Left ventricle myocardium superior (tissue), 1 donor: ENCODE data around the gene FCER1G. TPM values are rescaled to one million over a fixed set of nuclear protein-coding genes. Genes with fewer than 3 reads are reported as not detected.

Experiments
- ATAC-seq: fragments of 200-7000 bp; cut with Tn5 transposase; one replicate; pipeline ENCODE4 v1.9.1; 2020; ENCODE audit warnings: mild to moderate bottlenecking, moderate library complexity
- DNase-seq: peaks from one replicate; pipeline ENCODE4 v3.0.0-alpha.2; 2020
- intact Hi-C: fragments of 100-400 bp; cut with micrococcal nuclease; formaldehyde crosslinking; loops from one replicate; pipeline ENCODE4 v1.11.0; 2022
- total RNA-seq: library from RNA; stranded (reverse); fragmentation: NEBNext Ultra II Directional; extraction: Animal tissue kit (Norgen Biotek cat#: 25700); gene quantifications from one replicate; pipeline ENCODE4 v1.2.1, GENCODE V29; 2021
- donor health status: DM: no; HTN: yes; CAD: no; lungs with severe emphysema.

FCER1G gene
- total RNA-seq, 1 donor from 2014 or later = 24.8 TPM

DNA sequence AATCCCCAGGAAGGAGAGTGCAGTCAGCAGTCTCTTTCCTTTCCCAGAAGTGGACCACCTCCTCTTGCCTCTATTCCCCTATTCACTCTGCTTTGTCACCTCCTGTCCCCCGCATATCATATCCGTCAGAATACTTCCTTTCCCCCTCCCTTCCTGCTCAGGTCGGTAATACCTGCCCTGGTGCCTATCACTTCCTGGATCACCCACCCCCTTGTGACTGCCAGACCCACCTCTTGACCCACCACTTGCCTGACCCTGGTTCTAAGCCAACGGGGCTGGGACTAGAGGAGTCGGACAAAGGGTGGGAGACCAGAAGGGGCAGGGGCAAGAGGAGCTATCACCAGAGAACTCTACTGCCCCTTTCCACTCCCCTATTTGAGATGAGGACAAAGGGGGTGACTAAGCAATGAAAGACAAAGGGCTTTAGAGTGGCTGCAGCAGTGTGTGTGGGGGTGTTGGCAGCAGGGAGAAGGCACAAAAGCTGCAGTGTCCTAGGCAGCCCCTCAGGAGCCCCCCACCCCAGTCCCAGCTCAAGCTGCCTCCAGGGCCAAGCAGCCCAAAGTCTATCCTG, 14.6 kb upstream of the FCER1G start:
- ATAC-seq = no peak
- intact Hi-C loops = loop anchor here (2.0 kb wide), 1 partner anchor 16 kb away; no protein-coding TSS in a partner anchor
- DNase-seq = no peak

DNA sequence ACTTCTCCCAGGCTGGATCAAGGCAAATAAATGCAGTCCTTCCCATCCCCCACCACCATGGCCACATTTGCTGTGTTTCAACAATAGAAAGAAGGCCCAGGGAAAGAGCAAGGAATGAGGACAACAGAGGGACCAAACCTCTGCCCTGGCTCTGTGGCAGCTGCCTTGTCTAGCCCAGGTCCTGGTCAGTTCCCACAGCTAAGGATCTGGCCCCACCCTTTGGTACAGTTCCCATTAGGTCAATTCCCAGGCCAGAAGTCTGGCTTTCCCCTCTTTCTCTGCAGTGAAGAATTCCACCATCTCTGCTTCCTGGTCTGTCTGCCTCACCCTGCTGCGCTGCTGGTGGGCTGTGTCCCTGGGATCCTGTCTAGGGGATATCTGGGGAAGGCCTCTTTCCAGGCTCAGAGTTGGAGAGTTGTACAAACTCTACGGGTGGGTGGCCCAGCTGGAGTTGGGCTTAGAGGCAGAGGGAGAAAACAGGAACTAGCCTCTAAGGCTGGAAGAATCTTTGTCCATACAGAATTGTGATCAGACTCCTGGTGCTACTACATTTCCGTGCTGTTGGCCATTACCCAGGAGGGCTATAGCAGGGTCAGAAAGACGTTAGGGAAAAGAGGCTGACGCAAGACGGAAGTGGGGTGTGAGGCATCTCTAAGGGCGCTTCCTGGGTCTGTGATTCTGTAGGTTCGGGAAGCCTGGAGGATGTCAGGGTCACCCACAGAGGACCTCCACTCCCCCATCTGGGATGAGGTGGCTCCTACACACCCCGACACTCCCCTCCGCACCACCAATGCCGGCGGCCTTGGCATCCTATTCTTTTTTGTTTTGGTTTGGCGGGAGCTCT, 13.9 kb upstream of the FCER1G start:
- peak; percentile 58 for DNase-seq
- ATAC-seq = peak; percentile 52
- intact Hi-C loops = loop anchor here (2.0 kb wide), 1 partner anchor 16 kb away; no protein-coding TSS in a partner anchor

DNA sequence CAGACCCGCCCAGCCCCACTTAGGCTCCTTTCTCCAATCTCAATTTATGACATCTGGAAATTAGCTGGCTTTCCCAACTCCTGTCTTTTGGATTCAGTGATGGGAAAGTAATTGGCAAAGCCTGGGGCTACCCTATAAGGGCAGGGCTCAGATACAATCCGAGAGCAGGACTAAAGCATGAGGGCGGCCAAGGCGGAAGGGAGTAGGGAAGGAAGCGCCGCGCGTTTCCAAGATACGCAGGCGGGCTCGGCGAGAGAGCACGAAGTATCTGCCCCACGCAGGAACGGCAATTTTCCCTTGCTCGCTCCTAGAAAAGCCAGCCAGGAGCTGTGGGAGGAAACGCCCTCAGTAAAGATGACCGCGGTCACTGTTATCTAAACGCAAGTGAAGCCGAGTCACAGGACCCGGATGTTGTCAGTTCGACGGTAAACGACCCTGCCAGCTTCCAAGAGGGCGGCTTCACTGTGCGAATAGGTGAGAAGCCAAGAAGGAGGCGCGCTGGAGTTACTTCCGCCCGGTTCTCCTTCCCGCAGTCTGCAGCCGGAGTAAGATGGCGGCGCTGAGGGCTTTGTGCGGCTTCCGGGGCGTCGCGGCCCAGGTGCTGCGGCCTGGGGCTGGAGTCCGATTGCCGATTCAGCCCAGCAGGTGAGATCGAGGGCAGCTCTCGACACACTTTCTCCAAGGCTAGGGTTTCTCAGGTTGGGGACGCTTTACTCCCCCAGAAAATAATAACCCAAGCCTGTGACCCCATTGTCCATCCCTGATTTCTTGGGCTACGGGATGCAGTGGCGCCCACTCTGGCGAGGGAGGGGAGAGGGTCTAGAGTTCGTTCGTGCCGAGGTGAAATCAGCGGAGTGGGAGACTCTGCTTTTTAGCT, 13.0 kb upstream of the FCER1G start, which contains the start of gene NDUFS2:
NDUFS2 (plus strand) TSS at position 532 of the 877 bp plus-strand sequence; CDS start at position 551, 19 bp downstream.
- intact Hi-C loops = loop anchor here (2.0 kb wide), 1 partner anchor 17 kb away; no protein-coding TSS in a partner anchor
- peak; percentile 84 for ATAC-seq
- peak; percentile 97 for DNase-seq

DNA sequence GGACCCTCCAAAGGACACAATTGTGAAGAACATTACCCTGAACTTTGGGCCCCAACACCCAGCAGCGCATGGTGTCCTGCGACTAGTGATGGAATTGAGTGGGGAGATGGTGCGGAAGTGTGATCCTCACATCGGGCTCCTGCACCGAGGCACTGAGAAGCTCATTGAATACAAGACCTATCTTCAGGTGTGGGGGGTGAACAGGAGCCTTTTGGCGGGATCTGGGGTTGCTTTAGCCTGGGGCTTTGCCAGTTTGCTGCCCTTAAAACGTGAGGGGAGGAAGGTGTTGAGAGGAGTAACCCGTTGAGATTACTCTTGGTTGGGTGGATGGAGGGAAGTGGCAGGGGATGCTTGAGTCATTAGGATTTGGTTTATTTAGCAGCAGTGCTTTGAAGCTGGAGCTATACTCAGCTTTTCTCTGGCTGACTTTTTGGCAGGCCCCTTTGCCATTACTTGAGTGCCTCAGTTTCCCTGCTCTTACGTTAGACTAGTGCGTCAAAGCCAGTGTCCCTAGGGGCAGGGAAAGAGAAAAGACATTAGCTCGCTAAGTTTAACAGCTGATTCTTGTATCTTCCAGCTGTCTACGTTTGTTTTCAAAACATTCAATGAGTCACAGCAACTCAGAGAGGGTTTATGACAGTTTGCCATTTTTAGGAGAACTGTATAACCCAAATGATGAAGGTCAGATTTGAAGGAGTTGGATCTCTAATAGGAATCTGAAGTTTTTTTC, 8.5 kb upstream of the FCER1G start:
- intact Hi-C loops = no loop called here
- peak; percentile 38 for ATAC-seq
- no peak for DNase-seq

DNA sequence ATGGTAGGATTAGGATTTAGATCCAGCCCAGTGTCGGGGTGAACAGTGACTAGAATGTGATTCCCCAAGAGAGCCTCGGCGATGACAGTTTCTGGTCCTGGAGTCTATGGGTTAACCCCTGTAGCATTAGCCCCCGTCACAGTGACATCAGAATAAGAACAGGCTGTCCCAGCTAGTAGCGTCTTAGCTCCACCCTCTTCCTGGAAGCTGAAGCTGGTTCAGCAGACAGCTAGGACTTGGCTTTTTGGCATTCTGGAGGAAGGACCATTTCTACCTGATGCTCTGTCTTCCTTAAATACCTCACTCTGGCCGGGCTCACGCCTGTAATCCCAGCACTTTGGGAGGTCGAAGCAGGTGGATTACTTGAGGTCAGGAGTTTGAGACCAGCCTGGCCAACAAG, 7.9 kb upstream of the FCER1G start:
- intact Hi-C loops = no loop called here
- ATAC-seq = peak; percentile 82
- DNase-seq = peak; percentile 46

DNA sequence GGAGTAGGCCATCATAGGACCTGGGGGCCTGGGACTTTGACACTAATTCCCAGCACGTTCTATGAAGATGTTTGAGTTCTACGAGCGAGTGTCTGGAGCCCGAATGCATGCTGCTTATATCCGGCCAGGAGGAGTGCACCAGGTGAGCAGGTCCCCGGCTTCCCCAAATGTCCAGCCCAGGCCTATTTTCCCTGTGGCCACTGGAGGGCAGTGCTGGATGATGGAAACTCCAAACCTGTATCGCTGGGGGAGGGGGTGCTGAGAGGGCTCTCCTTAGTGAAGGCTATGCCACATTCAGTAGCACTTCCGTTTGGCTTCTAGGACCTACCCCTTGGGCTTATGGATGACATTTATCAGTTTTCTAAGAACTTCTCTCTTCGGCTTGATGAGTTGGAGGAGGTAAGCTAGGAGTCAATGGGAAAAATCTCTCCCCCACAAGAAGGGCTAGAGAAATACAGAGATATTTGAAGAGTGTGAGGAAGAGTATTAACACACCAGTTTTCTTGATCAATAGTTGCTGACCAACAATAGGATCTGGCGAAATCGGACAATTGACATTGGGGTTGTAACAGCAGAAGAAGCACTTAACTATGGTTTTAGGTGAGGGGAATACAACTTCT, 5.2 kb upstream of the FCER1G start:
- peak; percentile 60 for ATAC-seq
- peak; percentile 75 for DNase-seq
- intact Hi-C loops = no loop called here

DNA sequence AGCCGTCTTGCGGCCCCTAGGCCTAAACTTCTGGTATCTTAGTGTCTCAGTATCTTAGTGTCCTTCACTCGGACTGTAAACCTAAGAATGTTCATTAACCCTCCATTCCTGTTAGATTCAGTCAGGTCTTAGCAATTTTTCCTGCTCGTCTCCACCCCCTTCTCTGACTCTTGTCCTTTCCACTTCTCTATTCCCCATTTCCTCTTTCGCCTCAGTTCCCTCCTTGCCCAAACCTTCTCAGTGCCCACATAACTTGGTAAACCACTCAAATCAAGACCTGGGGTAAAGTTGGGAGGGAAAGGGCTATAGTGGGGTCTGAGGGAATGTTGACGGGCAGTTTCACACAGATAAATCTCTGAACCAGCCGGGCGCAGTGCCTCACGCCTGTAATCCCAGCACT, 726 bp upstream of the FCER1G start:
- DNase-seq (no peak), ATAC-seq (peak; percentile 20)
- intact Hi-C loops = no loop called here

DNA sequence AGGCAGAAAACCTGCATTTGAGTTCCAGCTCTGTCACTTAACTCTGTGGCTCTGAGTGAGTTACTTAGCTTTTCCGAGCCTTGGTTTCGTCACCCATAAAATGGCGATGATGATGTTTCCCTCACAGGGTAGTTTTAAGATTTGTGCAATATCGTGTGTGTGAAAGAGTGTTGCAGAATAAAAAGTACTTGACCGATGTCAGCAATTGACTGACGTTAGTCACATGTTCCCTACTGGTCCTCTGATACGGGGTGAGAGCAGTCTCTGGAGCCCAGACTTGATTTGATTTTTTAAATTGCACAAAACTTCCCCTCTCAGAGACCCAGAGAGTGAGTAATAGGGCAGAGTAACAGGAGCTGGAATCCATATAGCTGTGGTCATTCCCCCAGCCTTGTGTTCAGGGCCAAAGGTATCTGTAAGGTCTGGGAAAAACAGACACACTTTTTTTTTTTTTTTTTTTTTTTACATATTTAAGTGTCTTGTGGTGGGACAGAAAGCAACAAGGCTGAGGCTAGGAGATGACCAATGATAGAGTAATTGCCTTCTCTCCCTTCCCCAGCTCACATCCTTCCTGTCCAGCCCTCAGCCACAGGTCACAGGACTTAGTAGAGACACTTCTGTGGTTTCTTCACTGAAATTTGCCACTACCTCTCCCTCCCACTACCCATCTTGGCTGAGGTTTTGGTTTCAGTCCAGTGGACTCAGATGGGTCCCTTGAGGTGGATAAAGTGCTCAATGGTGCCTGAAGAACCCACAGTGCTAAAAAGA, 2.0 kb downstream of the FCER1G start:
- DNase-seq = no peak
- intact Hi-C loops = no loop called here
- ATAC-seq = peak; percentile 54

DNA sequence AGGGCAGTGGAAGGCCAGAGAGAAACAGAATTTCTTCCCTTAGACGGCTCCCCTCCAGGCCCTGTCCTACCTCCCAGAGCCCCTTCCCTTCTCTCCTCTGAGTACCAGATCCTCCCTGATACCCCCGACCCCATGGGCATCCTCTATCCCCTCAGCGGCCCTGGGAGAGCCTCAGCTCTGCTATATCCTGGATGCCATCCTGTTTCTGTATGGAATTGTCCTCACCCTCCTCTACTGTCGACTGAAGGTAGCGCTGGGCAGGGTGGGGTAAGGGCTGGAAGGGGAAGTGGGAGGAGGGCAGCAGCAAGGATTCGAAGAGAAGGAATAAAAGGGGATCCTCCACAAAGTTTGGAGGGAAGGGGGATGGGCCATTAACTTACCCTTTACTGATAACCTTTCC, 2.7 kb downstream of the FCER1G start:
- intact Hi-C loops = no loop called here
- ATAC-seq (no peak), DNase-seq (no peak)

DNA sequence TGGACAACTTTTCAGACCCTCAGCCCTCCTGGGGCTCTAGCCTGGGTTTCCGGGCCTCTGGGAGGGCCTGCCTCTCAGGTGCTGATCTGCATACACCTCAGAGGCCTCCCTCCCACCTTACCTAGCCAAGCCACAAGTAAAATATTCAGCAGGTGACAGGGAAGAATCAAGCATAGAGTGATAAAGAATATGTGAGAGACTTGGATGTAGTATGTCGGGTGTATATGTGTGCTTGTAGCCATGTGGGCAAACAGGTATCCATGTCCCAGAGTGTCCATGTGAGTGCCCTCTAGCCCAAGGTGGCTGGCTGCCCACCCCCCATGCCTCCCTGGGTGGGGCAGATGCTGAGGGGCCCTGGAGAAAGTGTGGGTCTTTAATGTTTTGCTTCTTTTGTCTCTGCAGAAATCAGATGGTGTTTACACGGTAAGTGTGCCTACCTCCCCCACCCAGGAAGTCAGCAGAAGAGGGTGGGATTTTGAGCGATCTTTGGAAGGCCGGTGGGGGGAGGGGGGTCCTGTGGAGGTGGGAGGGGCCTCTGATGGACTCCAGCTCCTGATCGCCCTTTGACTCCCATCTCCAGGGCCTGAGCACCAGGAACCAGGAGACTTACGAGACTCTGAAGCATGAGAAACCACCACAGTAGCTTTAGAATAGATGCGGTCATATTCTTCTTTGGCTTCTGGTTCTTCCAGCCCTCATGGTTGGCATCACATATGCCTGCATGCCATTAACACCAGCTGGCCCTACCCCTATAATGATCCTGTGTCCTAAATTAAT, 3.4 kb downstream of the FCER1G start:
- no peak for DNase-seq
- intact Hi-C loops = no loop called here
- no peak for ATAC-seq

DNA sequence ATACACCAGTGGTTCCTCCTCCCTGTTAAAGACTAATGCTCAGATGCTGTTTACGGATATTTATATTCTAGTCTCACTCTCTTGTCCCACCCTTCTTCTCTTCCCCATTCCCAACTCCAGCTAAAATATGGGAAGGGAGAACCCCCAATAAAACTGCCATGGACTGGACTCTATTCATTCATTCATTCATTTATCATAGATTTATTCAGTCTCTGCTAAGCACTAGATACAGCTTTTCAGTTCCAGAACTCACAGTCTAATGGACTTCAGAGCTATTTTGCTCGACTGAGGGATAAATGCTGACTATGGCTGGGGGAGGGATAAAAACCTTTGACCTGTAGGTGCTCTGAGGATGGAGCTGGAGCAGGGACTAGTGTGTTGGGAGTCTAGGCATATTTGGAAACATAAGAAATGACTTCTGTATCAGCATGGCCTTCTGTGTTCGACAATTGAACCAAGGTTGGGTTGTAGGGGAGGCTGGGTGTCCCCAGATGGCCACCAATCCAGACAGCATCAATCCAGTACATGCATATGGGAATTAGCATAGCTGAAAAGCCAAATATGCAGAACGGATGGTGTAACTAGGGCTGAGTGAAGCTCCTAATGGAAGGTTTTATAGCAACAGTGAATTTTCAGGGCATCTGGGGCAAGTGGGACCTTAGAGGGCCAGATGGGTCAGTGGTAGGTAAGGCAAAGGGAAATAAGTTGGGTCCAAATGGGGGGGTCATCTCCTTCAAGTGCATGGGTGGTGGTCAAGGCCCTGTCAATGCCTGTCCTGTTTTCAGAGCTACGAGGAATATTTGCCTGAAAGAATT, 4.2 kb downstream of the FCER1G start:
- no peak for ATAC-seq
- DNase-seq = no peak
- intact Hi-C loops = no loop called here

DNA sequence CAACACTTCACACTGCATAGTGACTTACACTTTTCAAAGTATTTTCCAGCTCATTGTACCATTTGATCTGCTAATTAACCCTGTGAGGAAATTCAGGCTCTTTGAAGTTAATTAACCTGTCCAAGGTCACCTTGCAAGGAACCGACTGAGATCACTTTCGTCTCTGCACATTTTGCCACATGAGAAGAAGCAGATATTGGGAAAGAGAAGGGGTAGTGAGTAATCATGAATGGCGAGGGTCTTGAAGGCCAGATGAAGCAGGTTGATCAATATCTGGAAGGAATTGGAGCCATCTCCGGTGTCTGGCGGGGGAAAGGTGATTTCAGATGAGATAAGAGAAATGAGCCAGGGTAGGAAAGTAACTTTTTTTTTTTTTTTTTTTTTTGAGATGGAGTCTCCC, 4.9 kb downstream of the FCER1G start:
- ATAC-seq = no peak
- intact Hi-C loops = loop anchor here (10.0 kb wide), 2 partner anchors 85 to 165 kb away; partner anchors contain the start of gene MPZ
- no peak for DNase-seq

DNA sequence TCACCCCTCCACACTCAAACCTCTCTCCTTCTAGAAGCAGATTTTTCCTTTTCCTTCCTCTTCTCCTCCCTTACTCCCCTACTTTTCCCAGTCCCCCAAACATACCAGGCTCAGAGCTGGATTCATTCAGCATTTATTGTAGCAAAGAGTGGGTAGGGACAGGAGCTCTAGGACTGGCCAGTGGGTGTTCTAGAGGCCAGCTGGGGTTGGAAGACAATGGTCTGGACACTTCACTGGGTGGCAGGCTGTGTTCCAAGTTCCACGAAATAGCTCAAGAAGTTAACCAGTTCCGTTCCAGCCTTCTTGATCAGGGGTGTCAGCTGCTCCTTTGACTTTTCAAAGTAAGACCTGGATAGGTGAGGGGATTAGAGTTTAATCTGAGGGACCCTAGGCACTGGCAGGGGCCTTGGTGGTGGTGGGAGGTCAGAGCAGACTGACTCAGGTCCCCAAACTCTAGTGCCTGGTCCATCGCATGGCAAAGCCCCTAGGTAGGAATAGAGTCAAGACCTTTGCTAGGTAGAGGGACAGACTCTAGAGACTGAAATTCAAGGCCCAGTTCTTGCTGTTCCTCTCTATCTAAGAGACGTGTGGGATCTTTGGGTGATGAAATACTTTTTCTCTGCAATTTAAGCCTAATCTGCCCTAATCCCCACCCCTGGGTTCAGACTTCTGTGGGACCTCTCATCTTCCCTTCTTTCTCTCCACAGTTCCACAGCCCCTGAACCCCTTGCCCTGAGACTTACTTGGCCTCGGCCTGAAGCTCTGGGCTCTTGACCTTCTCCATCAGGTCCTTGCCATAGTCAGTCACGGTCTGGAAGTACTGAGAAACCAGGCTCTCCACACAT, 7.3 kb downstream of the FCER1G start:
- no peak for DNase-seq
- intact Hi-C loops = loop anchor here (10.0 kb wide), 2 partner anchors 82 to 162 kb away; partner anchors contain the start of gene MPZ
- no peak for ATAC-seq

DNA sequence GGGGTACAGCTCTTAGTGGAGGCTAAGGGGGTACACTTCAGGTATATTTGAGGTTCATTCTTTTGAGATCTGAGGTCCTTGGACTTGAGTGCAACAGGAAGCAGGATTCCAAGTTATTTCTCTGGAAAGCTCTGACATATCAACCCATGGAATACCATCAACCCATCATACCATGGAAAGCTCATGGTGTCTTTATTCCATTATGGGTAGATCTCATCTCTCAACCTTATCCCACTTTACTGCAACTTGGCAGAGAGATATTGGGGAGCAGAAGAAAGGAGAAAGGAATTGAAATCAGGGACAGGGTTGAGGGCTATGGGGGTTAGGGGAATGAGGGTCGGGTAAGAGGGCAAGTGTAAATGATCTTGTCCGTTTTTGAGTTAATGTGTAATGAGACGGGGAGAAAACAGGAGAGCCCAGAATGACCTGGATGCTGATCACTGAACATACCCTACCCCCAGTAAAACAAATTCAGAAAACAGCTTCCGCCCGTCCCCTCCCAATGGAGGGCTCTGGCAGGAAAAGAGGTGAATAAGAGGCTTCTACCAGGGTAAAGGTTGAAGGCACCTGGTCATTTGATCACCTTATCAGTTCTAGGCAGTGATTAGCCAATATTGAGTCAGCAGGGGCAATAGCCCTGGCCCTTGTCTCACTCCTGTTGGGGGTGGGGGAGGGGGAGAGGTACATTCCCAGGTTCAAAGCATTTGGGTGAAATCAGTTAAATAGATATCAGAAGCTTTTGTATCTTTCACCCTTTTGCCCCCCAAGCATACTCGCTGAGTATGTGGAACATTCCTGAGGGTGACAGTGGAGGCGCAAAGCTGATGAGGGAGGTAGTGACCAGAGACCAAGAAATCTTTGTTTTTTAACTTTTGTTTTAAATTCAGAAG, 9.0 kb downstream of the FCER1G start:
- intact Hi-C loops = loop anchor here (10.0 kb wide), 2 partner anchors 81 to 161 kb away; partner anchors contain the start of gene MPZ
- no peak for DNase-seq
- no peak for ATAC-seq
